H1 (cell line): Measurements from ENCODE around the gene CTNNBL1.

Experiments used
- GABPA ChIP-seq: IDR thresholded peaks from 2 replicates; pipeline ENCODE4 v1.6.1; 2011; ENCODE audit warnings: mild to moderate bottlenecking, low read length, moderate library complexity, borderline replicate concordance; ENCODE audit not compliant: insufficient read depth
- NANOG ChIP-seq: IDR thresholded peaks from 2 replicates; pipeline ENCODE4 v1.6.1; 2011; ENCODE audit warnings: low read length, low read depth, mild to moderate bottlenecking, inconsistent platforms; ENCODE audit not compliant: insufficient read depth, poor library complexity, severe bottlenecking
- TF ChIP-seq, protein P1 (sequence below), 3 experiments: IDR thresholded peaks; 1 replicate in 2 of 3; 2 replicates in 1 of 3; pipeline versions ENCODE4 v1.5.1 to v1.6.1; 2011; ENCODE audit warnings: low read length in 3 of 3, mild to moderate bottlenecking in 3 of 3, inconsistent platforms in 2 of 3, low read depth in 1 of 3, moderate library complexity in 1 of 3; ENCODE audit not compliant: insufficient read depth in 1 of 3; ENCODE audit errors: control extremely low read depth in 1 of 3

DNA sequence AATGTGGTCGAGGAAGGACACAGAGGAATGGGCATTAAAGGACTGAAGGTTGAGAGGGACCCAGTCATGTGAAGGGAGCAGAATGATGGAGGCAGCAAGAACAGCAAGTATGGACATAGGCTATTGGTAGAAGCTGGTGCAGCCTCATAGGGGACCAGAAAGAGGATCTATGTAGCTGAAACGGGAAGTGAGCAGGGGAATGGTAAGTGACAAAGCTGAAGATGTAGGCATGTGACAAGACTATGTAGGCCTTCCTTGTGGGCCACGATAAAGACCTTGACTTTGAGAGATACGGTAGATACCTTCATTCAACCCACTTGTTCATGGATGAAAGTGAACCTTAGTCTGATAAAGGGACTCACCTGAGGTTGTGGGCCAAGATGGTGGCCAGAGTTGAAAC lies 3.5 kb downstream of the CTNNBL1 start:
- no peak for TF ChIP-seq GABPA
- TF ChIP-seq, protein P1, sequence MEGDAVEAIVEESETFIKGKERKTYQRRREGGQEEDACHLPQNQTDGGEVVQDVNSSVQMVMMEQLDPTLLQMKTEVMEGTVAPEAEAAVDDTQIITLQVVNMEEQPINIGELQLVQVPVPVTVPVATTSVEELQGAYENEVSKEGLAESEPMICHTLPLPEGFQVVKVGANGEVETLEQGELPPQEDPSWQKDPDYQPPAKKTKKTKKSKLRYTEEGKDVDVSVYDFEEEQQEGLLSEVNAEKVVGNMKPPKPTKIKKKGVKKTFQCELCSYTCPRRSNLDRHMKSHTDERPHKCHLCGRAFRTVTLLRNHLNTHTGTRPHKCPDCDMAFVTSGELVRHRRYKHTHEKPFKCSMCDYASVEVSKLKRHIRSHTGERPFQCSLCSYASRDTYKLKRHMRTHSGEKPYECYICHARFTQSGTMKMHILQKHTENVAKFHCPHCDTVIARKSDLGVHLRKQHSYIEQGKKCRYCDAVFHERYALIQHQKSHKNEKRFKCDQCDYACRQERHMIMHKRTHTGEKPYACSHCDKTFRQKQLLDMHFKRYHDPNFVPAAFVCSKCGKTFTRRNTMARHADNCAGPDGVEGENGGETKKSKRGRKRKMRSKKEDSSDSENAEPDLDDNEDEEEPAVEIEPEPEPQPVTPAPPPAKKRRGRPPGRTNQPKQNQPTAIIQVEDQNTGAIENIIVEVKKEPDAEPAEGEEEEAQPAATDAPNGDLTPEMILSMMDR (IDR thresholded peaks at IDR 0.05; ENCODE audit: control extremely low read depth in 1 of 3, insufficient read depth in 1 of 3, low read depth in 1 of 3, low read length in 3 of 3) = no peak
- TF ChIP-seq NANOG = no peak
